HG03521 (cell line): Measurements from ENCODE around the gene GTF2B.
"Not testable (repeated sequence)": the region's sequence is repeated elsewhere in the genome, so short reads cannot be mapped to it uniquely, and the experiment has no call there.

Source experiments
- ATAC-seq: cut with Tn5 transposase; IDR thresholded peaks from one replicate; pipeline ENCODE4 v1.9.1; 2021; ENCODE audit warnings: mild to moderate bottlenecking, moderate library complexity; ENCODE audit not compliant: unreplicated experiment

Gene GTF2B, protein sequence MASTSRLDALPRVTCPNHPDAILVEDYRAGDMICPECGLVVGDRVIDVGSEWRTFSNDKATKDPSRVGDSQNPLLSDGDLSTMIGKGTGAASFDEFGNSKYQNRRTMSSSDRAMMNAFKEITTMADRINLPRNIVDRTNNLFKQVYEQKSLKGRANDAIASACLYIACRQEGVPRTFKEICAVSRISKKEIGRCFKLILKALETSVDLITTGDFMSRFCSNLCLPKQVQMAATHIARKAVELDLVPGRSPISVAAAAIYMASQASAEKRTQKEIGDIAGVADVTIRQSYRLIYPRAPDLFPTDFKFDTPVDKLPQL

DNA sequence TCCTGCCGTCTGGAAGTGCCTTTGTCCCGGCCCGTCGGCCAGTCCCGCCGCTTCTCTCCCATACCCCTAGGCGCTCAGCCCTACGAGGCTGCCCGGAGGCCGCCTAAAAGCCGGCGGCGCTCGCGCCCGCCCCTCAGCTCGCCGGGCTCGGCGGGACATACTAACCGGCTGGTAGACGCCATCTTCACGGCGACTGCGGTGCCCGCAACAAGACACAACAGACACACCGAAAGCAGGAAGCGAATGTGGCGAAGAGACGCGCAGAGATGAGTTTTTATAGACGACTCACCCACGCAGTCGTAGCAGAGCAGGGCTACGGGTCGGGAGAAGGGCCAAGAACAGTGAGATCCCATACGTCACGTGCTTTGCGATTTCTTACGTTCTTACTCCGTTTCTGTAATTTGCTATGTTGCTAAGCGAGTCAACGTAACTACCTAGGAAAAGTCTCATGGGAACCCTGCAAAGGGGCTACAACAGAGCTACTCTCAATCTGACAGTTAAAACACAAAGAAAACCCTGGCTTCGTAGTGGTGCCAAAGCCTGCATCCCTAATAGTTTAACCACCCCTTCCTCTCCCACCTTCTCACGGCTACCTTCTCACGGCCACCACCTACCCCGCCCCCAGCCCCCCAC is at the start of gene GTF2B:
Gene GTF2B, minus strand, starts transcription at position 250 of the 633 bp plus-strand sequence. Its CDS starts 68 bp downstream, at position 182.
- ATAC-seq = peak; percentile 86

DNA sequence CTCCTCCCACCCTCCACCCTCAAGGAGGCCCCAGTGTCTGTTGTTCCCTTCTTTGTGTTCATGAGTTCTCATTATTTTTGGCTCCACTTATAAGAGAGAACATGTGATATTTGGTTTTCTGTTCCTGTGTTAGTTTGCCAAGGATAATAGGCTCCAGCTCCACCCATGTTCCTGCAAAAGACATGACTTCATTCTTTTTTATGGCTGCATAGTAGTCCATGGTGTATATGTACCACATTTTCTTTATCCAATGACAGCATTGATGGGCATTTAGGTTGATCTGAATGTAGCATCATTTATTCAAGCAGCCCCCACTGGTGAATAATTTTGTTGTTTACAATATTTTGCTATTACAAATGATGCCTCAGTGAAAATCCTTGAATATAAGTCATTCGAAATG is 47.2 kb upstream of the GTF2B start:
- ATAC-seq = not testable (repeated sequence)

DNA sequence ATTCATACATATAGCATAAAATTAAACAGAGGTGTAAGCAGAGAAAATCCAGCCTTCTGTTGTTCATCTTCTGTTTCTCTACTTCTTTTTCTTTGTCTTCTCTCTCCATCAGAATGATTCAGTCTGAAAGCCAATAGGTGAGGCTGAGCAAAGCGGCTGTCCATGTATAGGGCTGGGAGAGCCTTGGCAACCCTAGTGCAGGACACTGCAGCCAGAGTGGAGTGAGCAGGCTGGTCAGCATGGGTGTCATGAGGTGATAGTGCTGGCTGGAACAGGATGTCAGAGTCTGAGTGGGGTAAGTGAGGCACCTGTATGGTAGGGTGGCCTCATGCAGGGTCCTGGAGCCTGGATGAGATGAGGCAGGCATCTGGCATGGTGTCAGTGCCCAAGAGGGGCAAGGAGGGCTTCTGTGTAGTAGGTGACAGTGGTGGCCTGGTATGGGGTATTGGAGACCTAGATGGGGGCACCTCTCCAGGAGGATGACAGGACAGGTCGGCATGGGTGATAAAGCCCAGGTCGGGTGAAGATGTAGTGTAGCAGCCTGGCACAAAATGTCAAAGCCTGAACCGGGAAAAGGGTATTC is 45.5 kb upstream of the GTF2B start:
- ATAC-seq = no peak

DNA sequence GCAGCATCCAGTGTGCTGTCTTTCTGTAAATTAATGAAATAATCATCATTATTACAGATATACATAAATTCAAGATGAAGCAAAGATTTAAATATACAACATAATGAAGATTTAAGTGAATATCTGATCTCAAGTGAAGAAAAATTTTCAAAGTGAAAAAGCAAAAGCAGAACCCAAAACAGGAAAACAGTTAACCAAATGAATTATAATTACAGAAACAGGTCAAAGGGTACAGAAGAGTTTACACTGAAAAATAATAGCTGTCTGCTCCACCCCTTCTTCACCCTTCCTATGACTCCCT is 44.8 kb upstream of the GTF2B start:
- ATAC-seq = no peak

DNA sequence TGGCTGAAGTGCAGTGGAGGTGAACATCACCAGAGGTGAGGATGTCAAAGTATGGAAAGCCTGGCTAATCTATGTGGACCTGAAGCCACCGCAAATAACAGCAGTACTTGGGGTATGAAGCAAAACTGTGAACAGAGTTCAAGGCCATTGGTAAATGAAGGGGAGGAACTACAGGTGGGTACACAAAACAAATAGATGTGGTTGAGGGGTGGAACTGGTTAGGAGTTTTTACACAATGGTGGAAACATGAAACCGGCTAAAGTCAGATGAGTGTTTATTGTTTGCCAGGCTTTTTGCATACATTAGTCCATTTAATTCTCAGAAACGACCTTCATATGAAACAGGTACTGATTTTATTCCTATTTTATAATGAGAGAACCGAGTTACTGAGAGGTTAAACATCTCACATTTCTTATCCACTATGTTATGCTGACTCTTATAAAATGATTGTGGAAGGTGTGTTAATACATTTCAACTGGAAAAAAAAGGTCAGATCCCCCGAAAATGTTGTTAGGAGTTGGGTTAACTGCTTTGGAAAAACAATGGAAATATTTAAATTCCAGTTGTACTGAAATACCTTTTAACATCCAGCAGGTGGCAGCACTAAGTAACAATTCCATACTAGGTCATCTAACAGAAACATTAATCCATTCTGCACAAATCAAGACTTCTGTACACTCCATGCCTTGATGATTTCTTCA is 44.3 kb upstream of the GTF2B start:
- ATAC-seq = no peak

DNA sequence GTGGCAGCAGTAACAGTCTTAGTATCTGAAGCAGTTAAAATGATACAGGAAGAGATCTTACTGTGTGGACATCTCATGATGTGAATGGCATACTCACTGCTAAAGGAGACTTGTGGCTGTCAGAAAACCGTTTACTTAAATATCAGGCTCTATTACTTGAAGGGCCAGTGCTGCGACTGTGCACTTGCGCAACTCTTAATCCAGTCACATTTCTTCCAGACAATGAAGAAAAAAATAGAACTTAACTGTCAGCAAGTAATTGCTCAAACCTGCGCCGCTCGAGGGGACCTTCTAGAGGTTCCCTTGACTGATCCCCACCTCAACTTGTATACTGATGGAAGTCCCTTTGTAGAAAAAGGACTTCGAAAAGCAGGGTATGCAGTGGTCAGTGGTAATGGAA is 38.8 kb upstream of the GTF2B start:
- ATAC-seq = not testable (repeated sequence)

DNA sequence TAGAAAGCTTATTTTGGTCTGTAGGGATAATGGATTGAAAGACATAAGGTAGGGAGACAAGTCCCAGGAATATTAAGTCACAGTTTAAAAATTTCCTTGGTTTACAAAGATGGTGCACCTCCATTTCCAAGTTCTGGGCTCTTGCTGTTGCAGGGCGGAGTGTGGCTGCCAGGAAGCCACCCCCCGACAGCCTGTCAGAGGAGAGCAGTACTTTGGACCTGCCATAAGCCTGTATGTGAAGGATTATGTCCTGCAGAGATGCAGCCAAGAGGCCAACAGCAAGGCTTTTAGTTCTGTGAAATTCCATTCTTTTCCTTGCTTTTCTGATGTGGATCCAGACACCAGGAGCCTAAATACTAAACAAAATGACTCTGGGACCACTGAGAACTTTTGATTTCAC is 31.9 kb upstream of the GTF2B start:
- ATAC-seq = no peak

DNA sequence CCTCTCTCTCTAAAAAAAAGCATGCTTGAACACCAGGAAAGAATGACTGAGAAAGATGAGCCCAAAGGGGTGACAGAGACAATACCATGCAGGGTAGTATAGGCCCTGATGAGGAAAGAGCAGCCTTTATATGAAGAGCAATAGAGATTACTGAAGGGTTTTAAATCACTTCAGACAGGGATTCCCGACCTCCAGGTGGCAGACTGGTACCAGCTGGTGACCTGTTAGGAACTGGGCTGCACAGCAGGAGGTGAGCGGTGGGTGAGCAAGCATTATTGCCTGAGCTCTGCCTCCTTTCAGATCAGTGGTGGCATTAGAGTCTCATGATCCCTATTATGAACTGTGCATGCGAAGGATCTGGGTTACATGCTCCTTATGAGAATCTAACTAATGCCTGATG is 30.8 kb upstream of the GTF2B start:
- no peak for ATAC-seq

DNA sequence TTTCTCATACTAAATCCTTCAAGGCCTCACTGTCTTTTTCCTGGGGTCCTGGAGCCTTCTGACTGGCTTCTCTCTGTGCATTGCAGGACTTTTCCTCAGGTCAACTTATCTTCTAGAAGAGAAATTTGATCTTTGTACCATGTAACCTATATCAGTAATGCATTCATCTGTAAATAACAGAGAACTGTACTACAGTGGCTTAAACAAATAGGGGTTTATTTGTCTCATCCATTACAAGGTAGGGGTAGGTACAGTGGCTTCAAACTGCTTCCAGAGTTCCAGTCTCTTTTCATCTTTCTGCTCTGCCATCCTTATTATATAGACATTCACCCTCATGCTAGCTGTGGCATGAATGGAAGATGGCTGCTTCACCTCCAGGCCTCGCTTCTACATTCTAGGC is 29.5 kb upstream of the GTF2B start:
- no peak for ATAC-seq

DNA sequence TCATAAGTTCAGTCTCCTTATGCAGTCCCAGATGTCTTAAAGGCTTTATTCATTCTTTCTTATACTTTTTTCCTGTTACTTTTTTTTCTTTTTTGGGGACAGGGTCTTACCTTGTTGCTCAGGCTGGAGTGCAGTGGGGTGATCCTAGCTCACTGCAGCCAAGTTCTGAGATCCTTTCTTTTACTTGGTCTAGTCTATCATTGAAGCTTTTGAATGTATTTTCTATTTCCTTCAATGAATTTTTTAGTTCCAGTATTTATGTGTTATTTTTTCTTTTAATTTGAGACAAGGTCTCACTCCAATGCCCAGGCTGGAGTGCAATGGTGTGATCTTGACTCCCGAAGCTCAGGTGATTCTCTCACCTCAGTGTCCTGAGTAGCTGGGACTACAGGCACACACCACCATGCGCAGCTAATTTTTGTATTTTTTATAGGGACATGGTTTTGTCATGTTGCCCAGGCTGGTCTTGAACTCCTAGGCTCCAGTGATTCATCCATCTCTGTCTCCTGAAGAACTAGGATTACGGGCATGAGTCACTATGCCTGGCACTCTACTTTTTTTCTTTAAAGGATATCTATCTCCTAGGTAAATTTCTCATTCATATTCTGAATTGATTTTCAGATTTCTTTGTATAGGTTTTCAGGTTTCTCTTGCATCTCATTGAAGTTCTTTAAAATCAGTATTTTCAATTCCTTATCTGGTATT is 26.1 kb upstream of the GTF2B start:
- no peak for ATAC-seq

DNA sequence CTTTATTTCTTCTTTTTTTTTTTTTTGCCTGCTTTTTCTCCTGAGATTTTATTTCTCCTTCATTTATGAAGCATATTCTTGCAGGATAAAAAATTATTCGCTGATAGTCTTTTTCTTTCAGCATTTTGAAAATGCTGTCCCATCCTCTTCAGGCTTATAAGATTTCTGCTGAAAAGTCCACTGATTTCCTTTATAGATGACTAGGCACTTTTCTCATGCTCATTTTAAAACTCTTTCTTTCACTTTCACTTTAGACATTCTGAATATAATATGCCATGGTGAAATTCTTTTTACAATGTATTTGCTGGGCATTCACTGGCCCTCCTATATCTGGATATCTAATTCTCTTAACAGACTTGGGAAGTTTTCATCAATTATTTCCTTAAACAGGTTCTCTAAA is 25.5 kb upstream of the GTF2B start:
- no peak for ATAC-seq

DNA sequence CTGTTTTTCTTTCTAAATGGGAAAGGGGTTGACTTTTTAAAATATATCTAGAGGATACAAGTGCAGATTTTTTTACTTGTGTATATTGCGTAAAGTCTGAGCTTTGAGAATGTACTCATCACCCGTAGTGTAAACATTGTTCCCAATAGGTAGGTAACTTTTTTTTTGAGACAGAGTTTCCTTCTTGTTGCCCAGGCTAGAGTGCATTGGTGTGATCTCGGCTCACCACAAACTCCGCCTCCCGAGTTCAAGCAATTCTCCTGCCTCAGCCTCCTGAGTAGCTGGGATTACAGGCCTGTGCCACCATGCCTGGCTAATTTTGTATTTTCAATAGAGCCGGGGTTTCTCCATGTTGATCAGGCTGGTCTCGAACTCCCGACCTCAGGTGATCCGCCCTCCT is 20.4 kb upstream of the GTF2B start:
- not testable (repeated sequence) for ATAC-seq

DNA sequence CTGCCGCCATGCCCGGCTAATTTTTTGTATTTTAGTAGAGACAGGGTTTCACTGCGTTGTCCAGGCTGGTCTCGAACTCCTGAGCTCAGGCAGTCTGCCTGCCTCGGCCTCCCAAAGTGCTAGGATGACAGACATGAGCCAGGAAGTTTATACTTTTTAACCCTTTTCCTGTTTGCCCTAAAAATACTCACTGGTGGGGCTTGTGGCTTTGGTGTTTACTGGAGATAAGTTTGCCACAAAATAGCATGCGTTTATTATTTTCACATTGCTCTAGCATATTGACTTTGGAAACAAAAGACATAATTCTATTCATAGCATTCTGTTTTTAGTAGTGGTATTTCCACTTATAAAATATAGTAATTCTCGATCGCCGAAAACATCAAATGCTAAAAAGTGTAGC is 19.8 kb upstream of the GTF2B start:
- no peak for ATAC-seq

DNA sequence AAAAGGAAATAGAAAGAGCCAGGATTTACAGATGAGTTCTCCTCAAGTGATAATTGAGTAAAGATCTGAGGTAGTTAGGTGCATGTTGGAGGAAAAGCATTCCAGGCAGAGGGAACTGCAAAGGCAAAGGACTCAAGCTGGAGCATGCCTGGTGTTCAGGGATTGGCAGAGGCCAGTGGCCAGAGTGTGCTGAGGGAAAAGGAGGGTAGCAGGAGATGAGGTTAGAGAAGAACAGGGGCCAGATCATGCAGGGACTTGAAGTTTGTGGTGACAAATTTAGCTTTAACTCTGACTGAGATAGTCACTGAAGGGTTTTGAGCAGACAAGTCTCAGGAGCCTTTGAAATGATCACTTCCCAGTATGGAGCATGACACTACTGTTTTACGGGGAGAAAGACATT is 19.0 kb upstream of the GTF2B start:
- no peak for ATAC-seq

DNA sequence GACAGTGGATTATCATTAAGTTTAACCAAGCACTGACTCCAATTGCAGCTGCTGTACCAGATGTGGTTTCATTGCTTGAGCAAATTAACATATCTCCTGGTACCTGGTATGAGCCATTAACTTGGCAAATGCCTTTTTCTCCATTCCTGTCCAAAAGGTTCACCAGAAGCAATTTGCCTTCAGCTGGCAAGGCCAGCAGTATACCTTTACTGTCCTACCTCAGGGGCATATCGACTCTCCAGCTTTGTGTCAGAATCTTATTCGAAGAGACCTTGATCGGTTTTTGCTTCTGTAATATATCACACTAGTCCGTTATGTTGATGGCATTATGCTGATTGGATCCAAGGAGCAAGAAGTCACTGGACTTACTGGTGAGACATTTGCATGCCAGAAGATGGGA is 9.5 kb upstream of the GTF2B start:
- no peak for ATAC-seq

DNA sequence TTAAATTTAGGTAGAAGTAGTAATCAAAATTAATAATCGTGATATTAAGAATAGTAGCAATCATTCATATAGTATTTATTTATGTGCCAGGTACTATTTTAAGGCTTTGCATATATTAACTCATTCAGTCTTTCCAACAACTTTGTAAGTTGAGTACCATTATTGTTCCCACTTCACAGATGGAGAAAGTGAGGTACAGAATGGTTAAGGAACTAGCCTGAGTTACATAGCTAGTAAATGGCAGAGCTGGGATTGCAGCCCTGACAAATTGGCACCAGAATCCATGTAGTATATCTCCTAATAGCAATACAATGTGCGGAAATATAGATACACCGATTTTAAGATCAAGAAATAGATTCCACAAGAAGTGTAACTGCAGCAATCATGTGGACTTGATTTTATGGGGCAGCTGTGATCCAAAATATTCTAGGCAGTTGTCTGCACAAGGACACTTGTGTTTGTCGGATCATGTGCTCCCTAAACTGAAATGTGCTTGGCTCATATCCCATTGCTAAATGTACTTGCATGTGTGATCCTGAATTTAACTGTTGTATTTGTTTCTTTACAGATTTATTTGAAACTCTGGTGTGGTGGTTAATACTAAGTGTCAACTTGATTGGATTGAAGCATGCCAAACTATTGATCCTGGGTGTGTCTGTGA is 5.8 kb upstream of the GTF2B start:
- no peak for ATAC-seq

DNA sequence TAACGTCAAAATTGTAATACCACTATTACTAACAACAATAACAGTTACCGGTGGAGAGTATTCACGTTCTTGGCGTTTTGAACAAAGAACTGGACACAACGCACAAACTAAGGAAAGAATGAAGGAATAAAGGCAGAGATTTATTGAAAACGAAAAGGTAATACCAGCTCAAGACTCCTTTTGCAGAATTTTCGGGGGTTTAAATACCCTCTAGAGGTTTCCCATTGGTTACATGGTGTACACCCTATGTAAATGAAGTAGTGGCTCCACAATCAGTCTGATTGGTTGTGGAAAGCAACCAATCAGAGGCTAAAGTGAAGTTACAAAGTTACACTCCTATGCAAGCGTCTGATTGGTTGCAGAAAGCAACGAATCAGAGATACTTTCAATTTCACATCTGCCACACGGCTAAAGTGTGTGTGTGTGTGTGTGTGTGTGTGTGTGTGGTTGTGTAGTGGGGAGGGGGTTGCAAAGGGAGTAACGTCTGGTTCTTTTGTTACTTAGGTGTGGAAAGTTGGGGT is 1.1 kb upstream of the GTF2B start:
- no peak for ATAC-seq

DNA sequence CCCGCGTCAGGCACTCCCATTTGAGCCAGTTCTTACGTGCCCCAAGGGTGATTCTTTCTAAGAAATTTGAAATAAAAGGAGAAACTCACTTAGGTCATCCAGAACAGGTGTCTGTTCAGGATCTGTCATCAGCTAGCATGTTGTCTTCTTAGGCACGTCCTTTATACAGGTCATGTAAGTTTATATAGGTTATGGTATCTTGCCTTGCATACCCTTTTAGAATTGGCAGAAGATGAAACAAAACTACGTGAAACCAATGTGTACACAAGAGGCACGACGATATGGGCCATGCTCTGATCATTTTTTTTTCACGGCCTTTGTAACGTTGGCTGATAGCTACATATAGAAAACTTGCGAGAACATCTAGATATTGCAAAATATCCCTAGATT is 579 bp upstream of the GTF2B start:
- peak; percentile 2 for ATAC-seq

DNA sequence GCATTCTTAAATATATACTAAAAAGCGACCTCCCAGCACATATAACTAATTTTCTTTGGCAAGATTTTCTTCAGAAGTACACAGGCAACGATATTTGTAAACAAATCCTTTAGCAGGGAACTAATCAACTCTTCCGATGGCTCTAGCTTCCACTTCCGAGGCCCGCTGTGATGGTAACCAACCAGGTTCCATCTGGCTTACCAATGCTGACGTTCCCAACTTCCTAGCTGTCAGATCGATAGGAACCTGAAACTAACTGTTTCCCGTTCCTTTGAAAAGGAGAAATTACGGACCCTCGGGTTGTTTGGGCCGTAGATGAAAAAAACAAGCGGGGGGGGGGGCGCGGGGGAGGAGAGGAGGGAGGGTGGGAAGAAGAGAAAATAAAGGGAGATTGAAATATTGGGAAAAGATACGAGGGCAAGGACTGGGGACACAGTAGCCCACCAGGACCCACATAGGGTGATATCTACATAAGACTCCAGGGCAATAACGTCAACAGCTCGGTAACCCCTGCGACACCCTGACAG is 513 bp downstream of the GTF2B start:
- no peak for ATAC-seq

DNA sequence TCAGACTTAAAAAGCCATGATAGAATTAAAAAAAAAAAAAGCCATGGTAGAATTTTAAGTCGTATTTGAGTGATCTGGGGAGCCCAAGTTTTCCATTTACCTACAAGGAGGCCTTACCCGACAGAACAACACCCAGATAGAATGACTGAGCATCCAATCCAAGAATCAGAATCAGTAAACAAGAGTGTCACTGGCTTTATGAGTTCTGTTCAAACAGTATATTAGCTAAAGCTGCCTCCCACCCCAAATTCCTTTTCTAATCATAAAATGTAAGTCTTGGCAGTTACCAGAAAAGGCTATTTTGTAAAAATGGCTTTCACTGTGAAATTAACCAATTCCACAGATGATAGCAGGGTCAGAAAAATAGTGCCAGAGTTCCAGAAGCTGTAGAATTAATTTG is 1.2 kb downstream of the GTF2B start:
- ATAC-seq = no peak
